Measurements from ENCODE around the gene MBNL2.

The MBNL2 gene

GRCh38 chr13:97250560-97250959 is 28.4 kb downstream of the MBNL2 start:
- Histone ChIP-seq H3K4me3 (ENCODE audit: insufficient read depth, low read length, poor library complexity, severe bottlenecking) (no peak overlapping the region), H2AFZ (ENCODE audit: low read depth, low read length, severe bottlenecking) (no peak overlapping the region), H4K20me1 (ENCODE audit: low read depth, low read length) (no peaks in the 10 kb centered on the region), H3K9me2 (replicated peaks; ENCODE audit: insufficient read depth, low read length) (no peaks in the 10 kb centered on the region), H3K27me3 (ENCODE audit: low read length) (no peaks in the 10 kb centered on the region), H3K4me2 (ENCODE audit: low read depth, low read length, poor library complexity, severe bottlenecking) (no peak overlapping the region), H3K79me2 (ENCODE audit: insufficient read depth, low read length) (no peaks in the 10 kb centered on the region), H3K9ac (ENCODE audit: low read length) (no peak overlapping the region), H3K9me3 (ENCODE audit: insufficient read depth, low read length) (no peaks in the 10 kb centered on the region), H3K36me3 (ENCODE audit: low read length) (no peaks in the 10 kb centered on the region), H3F3A (ENCODE audit: insufficient read depth) (no peaks in the 10 kb centered on the region), H3K27ac (ENCODE audit: low read depth, low read length) (no peak overlapping the region)
- TF ChIP-seq EZH2phosphoT487 (conservative IDR thresholded peaks at IDR 0.05; ENCODE audit: low read length), result no peak
- no peak for TF ChIP-seq CTCF (IDR thresholded peaks at IDR 0.05; ENCODE audit: insufficient read depth, low read length, poor library complexity, severe bottlenecking)

- Histone ChIP-seq H3F3A (ENCODE audit: insufficient read depth) (no peaks in the 10 kb centered on the region), H3K4me3 (ENCODE audit: insufficient read depth, low read length, poor library complexity, severe bottlenecking) (no peak overlapping the region), H3K9ac (ENCODE audit: low read length) (no peak overlapping the region), H3K9me3 (ENCODE audit: insufficient read depth, low read length) (no peaks in the 10 kb centered on the region), H3K27me3 (ENCODE audit: low read length) (no peaks in the 10 kb centered on the region), H3K79me2 (ENCODE audit: insufficient read depth, low read length) (no peaks in the 10 kb centered on the region), H2AFZ (ENCODE audit: low read depth, low read length, severe bottlenecking) (no peak overlapping the region), H3K27ac (ENCODE audit: low read depth, low read length) (no peak overlapping the region), H3K9me2 (replicated peaks; ENCODE audit: insufficient read depth, low read length) (no peaks in the 10 kb centered on the region), H4K20me1 (ENCODE audit: low read depth, low read length) (no peaks in the 10 kb centered on the region), H3K36me3 (ENCODE audit: low read length) (no peaks in the 10 kb centered on the region), H3K4me2 (ENCODE audit: low read depth, low read length, poor library complexity, severe bottlenecking) (no peak overlapping the region)
- TF ChIP-seq CTCF (IDR thresholded peaks at IDR 0.05; ENCODE audit: insufficient read depth, low read length, poor library complexity, severe bottlenecking) (no peak), EZH2phosphoT487 (conservative IDR thresholded peaks at IDR 0.05; ENCODE audit: low read length) (no peak)
Observed at GRCh38 chr13:97252735-97253134, 30.6 kb downstream of the MBNL2 start.

- no peaks in the 10 kb centered on the region for H3K9me2 ChIP-seq (replicated peaks; ENCODE audit: insufficient read depth, low read length)
- H3F3A ChIP-seq (ENCODE audit: insufficient read depth), result no peaks in the 10 kb centered on the region
- H3K4me3 ChIP-seq (ENCODE audit: insufficient read depth, low read length, poor library complexity, severe bottlenecking), result no peak overlapping the region
- H3K4me2 ChIP-seq (ENCODE audit: low read depth, low read length, poor library complexity, severe bottlenecking), result no peak overlapping the region
- H4K20me1 ChIP-seq (ENCODE audit: low read depth, low read length), result no peaks in the 10 kb centered on the region
- no peaks in the 10 kb centered on the region for H3K79me2 ChIP-seq (ENCODE audit: insufficient read depth, low read length)
- no peaks in the 10 kb centered on the region for H3K27me3 ChIP-seq (ENCODE audit: low read length)
- no peak for TF ChIP-seq EZH2phosphoT487 (conservative IDR thresholded peaks at IDR 0.05; ENCODE audit: low read length)
- H3K27ac ChIP-seq (ENCODE audit: low read depth, low read length), result no peak overlapping the region
- no peaks in the 10 kb centered on the region for H3K36me3 ChIP-seq (ENCODE audit: low read length)
- H3K9me3 ChIP-seq (ENCODE audit: insufficient read depth, low read length), result no peaks in the 10 kb centered on the region
- no peak overlapping the region for H2AFZ ChIP-seq (ENCODE audit: low read depth, low read length, severe bottlenecking)
- no peak overlapping the region for H3K9ac ChIP-seq (ENCODE audit: low read length)
Observed at GRCh38 chr13:97253581-97254293, 31.6 kb downstream of the MBNL2 start.

- H3K27ac ChIP-seq (ENCODE audit: low read depth, low read length), result no peak overlapping the region
- no peaks in the 10 kb centered on the region for H3K36me3 ChIP-seq (ENCODE audit: low read length)
- H3K4me2 ChIP-seq (ENCODE audit: low read depth, low read length, poor library complexity, severe bottlenecking), result no peak overlapping the region
- no peaks in the 10 kb centered on the region for H3K9me2 ChIP-seq (replicated peaks; ENCODE audit: insufficient read depth, low read length)
- H3F3A ChIP-seq (ENCODE audit: insufficient read depth), result no peaks in the 10 kb centered on the region
- H3K9ac ChIP-seq (ENCODE audit: low read length), result no peak overlapping the region
- no peak overlapping the region for H2AFZ ChIP-seq (ENCODE audit: low read depth, low read length, severe bottlenecking)
- no peaks in the 10 kb centered on the region for H3K79me2 ChIP-seq (ENCODE audit: insufficient read depth, low read length)
- H3K27me3 ChIP-seq (ENCODE audit: low read length), result no peaks in the 10 kb centered on the region
- no peak for TF ChIP-seq EZH2phosphoT487 (conservative IDR thresholded peaks at IDR 0.05; ENCODE audit: low read length)
- TF ChIP-seq CTCF (IDR thresholded peaks at IDR 0.05; ENCODE audit: insufficient read depth, low read length, poor library complexity, severe bottlenecking), result no peak
- H4K20me1 ChIP-seq (ENCODE audit: low read depth, low read length), result no peaks in the 10 kb centered on the region
- no peak overlapping the region for H3K4me3 ChIP-seq (ENCODE audit: insufficient read depth, low read length, poor library complexity, severe bottlenecking)
- no peaks in the 10 kb centered on the region for H3K9me3 ChIP-seq (ENCODE audit: insufficient read depth, low read length)
Observed at GRCh38 chr13:97254816-97255215, 32.7 kb downstream of the MBNL2 start.
